Suprapubic skin (tissue), 4 donors: ENCODE results near the gene PATE3. TPM values are rescaled to one million over a fixed set of nuclear protein-coding genes. Genes with fewer than 3 reads are reported as not detected.

ENCODE experiments used
- DNase-seq, 2 donors: peaks; one replicate each; pipeline ENCODE4 v3.0.0-alpha.2; 2019; ENCODE audit warnings: low spot score in 2 of 2
- H3K27ac ChIP-seq: fragments of 200-600 bp; sonication (generic); one replicate; pipeline ENCODE4 v1.5.1; 2019
- H3K27me3 ChIP-seq: fragments of 200-600 bp; sonication (generic); one replicate; pipeline ENCODE4 v1.5.1; 2019
- H3K36me3 ChIP-seq: fragments of 200-600 bp; sonication (generic); one replicate; pipeline ENCODE4 v1.5.1; 2019
- H3K4me1 ChIP-seq: fragments of 200-600 bp; sonication (generic); one replicate; pipeline ENCODE4 v1.5.1; 2019
- H3K4me3 ChIP-seq: fragments of 200-600 bp; sonication (generic); one replicate; pipeline ENCODE4 v1.5.1; 2019; ENCODE audit warnings: mild to moderate bottlenecking
- H3K9me3 ChIP-seq: fragments of 200-600 bp; sonication (generic); one replicate; pipeline ENCODE4 v1.5.1; 2019
- EP300 ChIP-seq: sonication (generic); formaldehyde crosslinking; IDR thresholded peaks from one replicate; pipeline ENCODE4 v1.6.1; 2017; ENCODE audit warnings: antibody characterized with exemption
- POLR2A ChIP-seq, 2 donors: fragments of 450-650 bp; IDR thresholded peaks; one replicate each; pipeline ENCODE4 v1.6.1; 2017; ENCODE audit warnings: antibody characterized with exemption in 2 of 2, mild to moderate bottlenecking in 2 of 2, moderate library complexity in 2 of 2
- POLR2AphosphoS5 ChIP-seq, 3 donors: sonication (generic); formaldehyde crosslinking; IDR thresholded peaks; one replicate each; pipeline ENCODE4 v1.6.1; 2017; ENCODE audit warnings: antibody characterized with exemption in 3 of 3
- WGBS: methylation state at CpG from one replicate; pipeline ENCODE4 v1.1.5; 2018; 5-methylcytosine and 5-hydroxymethylcytosine counted together
- total RNA-seq, 4 donors: library from RNA; depleted of rRNA; stranded (reverse); fragments of >200 nt; gene quantifications; one replicate each; pipeline ENCODE4 v1.1.0, GENCODE V29; 2016
- TF ChIP-seq, protein P1 (sequence below), 2 donors: fragments of 200-600 bp in 1 of 2; fragments of 450-650 bp in 1 of 2; sonication (generic) in 1 of 2; IDR thresholded peaks; one replicate each; pipeline ENCODE4 v1.5.1; 2016 to 2019; ENCODE audit warnings: antibody characterized with exemption in 2 of 2, mild to moderate bottlenecking in 1 of 2, moderate library complexity in 1 of 2

PATE3 gene
- total RNA-seq, 4 donors from 2014 or later = not detected

DNA sequence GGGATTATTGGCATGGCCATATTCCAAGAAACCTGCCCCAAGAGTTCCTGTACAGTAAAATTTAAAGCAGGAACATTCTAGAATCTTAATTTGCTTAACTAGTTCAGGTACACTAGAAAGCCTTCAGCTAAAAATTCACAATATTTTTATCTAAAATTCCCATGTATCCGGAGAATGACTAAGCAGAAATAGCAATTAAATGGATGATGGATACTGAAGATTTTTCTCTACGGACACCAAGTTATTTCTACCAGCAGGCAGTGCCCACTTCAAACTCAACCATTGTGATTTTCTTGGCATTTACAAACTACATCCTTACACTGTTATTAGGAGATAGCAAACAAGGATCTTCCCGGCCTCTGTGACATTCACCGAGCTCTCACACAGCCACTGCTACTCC is 2.9 kb downstream of the PATE3 start:
- Histone ChIP-seq H3K27ac (no peak overlapping the region), H3K36me3 (no peaks in the 10 kb centered on the region), H3K4me3 (no peak overlapping the region), H3K9me3 (peaks cover 8% of the 10 kb centered on the region), H3K27me3 (no peaks in the 10 kb centered on the region), H3K4me1 (no peaks in the 10 kb centered on the region)
- DNase-seq = no peak
- WGBS = 96% methylated on average over 4 of the region's 4 CpGs
- TF ChIP-seq, protein P1, sequence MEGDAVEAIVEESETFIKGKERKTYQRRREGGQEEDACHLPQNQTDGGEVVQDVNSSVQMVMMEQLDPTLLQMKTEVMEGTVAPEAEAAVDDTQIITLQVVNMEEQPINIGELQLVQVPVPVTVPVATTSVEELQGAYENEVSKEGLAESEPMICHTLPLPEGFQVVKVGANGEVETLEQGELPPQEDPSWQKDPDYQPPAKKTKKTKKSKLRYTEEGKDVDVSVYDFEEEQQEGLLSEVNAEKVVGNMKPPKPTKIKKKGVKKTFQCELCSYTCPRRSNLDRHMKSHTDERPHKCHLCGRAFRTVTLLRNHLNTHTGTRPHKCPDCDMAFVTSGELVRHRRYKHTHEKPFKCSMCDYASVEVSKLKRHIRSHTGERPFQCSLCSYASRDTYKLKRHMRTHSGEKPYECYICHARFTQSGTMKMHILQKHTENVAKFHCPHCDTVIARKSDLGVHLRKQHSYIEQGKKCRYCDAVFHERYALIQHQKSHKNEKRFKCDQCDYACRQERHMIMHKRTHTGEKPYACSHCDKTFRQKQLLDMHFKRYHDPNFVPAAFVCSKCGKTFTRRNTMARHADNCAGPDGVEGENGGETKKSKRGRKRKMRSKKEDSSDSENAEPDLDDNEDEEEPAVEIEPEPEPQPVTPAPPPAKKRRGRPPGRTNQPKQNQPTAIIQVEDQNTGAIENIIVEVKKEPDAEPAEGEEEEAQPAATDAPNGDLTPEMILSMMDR (IDR thresholded peaks at IDR 0.05) = no peak
- TF ChIP-seq POLR2AphosphoS5 (IDR thresholded peaks at IDR 0.05) (no peak), POLR2A (IDR thresholded peaks at IDR 0.05) (no peak), EP300 (no peak)

- 42% methylated on average over 4 of the region's 4 CpGs for WGBS
- no peak for DNase-seq
- TF ChIP-seq EP300 (no peak), POLR2A (IDR thresholded peaks at IDR 0.05) (no peak), POLR2AphosphoS5 (IDR thresholded peaks at IDR 0.05) (no peak)
- TF ChIP-seq, protein P1 (IDR thresholded peaks at IDR 0.05) = no peak
- no peak overlapping the region for H3K4me3 ChIP-seq
- H3K27ac ChIP-seq = no peak overlapping the region
- no peaks in the 10 kb centered on the region for H3K27me3 ChIP-seq
- H3K4me1 ChIP-seq = no peaks in the 10 kb centered on the region
- peaks cover 25% of the 10 kb centered on the region for H3K9me3 ChIP-seq
- no peaks in the 10 kb centered on the region for H3K36me3 ChIP-seq
Observed at GRCh38 chr11:125797641-125798040, 9.7 kb downstream of the PATE3 start.

DNA sequence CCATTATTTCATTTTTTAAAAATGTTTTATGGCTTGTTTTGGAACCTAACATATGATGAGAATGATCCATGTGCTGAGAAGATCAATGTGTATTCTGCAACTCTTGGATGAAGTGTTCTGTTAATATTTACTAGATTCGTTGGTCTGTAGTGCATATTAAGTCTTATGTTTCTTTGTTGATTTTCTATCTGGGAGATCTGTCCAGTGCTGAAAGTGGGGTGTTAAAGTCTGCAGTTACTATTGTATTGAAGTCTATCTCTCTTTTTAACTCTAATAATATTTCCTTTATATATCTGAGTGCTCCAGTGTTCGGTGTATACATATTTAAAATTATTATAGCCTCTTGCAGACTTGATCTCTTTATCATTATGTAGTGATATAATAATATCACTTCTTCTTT is 11.9 kb downstream of the PATE3 start:
- 40% methylated on average over 2 of the region's 2 CpGs for WGBS
- Histone ChIP-seq H3K36me3 (no peaks in the 10 kb centered on the region), H3K9me3 (peaks cover 33% of the 10 kb centered on the region), H3K4me3 (no peak overlapping the region), H3K27ac (no peak overlapping the region), H3K27me3 (no peaks in the 10 kb centered on the region), H3K4me1 (no peaks in the 10 kb centered on the region)
- no peak for DNase-seq
- TF ChIP-seq, protein P1 (IDR thresholded peaks at IDR 0.05) = no peak
- TF ChIP-seq EP300 (no peak), POLR2AphosphoS5 (IDR thresholded peaks at IDR 0.05) (no peak), POLR2A (IDR thresholded peaks at IDR 0.05) (no peak)

DNA sequence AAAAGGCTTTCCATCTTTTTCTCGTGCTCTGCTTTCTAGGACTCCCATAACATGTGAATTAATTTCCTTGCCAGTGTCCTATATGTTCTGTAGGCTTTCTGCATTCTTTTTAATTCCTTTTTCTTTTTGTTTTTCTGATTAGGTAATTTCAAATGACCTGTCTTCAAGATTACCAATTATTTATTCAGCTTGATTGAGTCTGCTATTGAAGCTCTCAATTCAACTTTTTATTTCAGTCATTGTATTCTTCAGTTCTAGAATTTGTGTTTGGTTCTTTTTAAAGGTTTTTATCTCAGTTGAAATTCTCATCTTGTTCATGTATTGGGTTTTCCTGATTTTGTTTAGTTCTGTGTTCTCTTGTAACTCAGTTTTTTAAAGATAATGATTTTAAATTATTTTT is 14.5 kb downstream of the PATE3 start:
- Histone ChIP-seq H3K27me3 (no peaks in the 10 kb centered on the region), H3K9me3 (peaks cover 32% of the 10 kb centered on the region), H3K27ac (no peak overlapping the region), H3K4me1 (no peaks in the 10 kb centered on the region), H3K36me3 (no peaks in the 10 kb centered on the region), H3K4me3 (no peak overlapping the region)
- TF ChIP-seq POLR2A (IDR thresholded peaks at IDR 0.05) (no peak), POLR2AphosphoS5 (IDR thresholded peaks at IDR 0.05) (no peak), EP300 (no peak)
- TF ChIP-seq, protein P1 (IDR thresholded peaks at IDR 0.05) = no peak
- 0% methylated on average over 1 of the region's 1 CpG for WGBS
- DNase-seq = no peak

DNA sequence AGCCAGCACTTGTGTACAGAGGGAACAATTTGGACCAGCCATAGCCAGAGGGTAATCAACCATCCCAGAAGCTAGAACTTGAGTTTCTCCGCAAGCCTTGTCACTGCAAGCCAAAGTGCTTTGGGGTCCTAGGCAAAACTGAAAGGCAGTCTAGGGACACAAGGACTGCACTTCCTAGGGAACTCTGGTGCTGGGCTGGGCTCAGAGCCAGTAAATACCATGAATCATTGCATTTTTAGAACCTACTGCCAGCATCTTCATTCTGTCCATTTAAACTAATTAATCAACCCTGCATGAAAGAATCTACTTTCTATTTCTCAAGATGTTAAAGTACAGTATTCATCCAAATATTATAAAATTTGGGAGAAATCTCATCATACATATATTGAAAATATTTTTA is 20.0 kb downstream of the PATE3 start:
- Histone ChIP-seq H3K27me3 (no peaks in the 10 kb centered on the region), H3K9me3 (peaks cover 30% of the 10 kb centered on the region), H3K4me1 (no peaks in the 10 kb centered on the region), H3K27ac (no peak overlapping the region), H3K36me3 (no peaks in the 10 kb centered on the region), H3K4me3 (no peak overlapping the region)
- no peak for TF ChIP-seq EP300
- no peak for TF ChIP-seq POLR2AphosphoS5 (IDR thresholded peaks at IDR 0.05)
- TF ChIP-seq, protein P1 (IDR thresholded peaks at IDR 0.05) = no peak
- no peak for TF ChIP-seq POLR2A (IDR thresholded peaks at IDR 0.05)
- 57% methylated on average over 1 of the region's 1 CpG for WGBS
- no peak for DNase-seq
